Measurements from ENCODE around the gene LBHD2.

- no peak for TF ChIP-seq CTCF (IDR thresholded peaks at IDR 0.05)
- no peak for TF ChIP-seq EZH2phosphoT487 (IDR thresholded peaks at IDR 0.05)
- TF ChIP-seq EZH2 (IDR thresholded peaks at IDR 0.05), result no peak
Measured at GRCh38 chr14:103133210-103134140, 49.5 kb downstream of the LBHD2 start.

All from neural progenitor cell (in vitro differentiated cells).